IMR-90 (cell line): ENCODE data around the gene NQO2. TPM values are rescaled to one million over a fixed set of nuclear protein-coding genes. Genes with fewer than 3 reads are reported as not detected.

ENCODE experiments used
- ATAC-seq: fragments of 200-7000 bp; cut with Tn5 transposase; 2 replicates; pipeline ENCODE4 v1.9.1; 2020; ENCODE audit warnings: low read depth, mild to moderate bottlenecking, moderate library complexity
- BruUV-seq: library from RNA; stranded (reverse); fragments of 400-500 nt; replicated peaks from 2 replicates; lab custom pipeline; 2021; lab: Mats Ljungman, UMichigan
- CTCF ChIA-PET: fragments of 300-600 bp; formaldehyde crosslinking; extraction: SDS; loops from one replicate; lab custom pipeline; 2021; ENCODE audit warnings: antibody characterized with exemption; lab: Yijun Ruan, JAX
- POLR2A ChIA-PET: fragments of 300-600 bp; sonication (Branson Sonifier 250); formaldehyde crosslinking; loops from one replicate; lab custom pipeline; 2022; ENCODE audit warnings: antibody characterized with exemption; ENCODE audit not compliant: unreplicated experiment; lab: Charles Lee
- DNase-seq: peaks from one replicate; pipeline ENCODE4 v3.0.0; 2013
- H2AFZ ChIP-seq: replicated peaks from 2 replicates; pipeline ENCODE3; 2013; ENCODE audit warnings: low read length, mild to moderate bottlenecking; ENCODE audit not compliant: poor library complexity
- H2AK5ac ChIP-seq: 2 replicates; pipeline ENCODE4 v1.6.1; 2013; ENCODE audit warnings: low read depth, low read length, inconsistent platforms
- H2AK9ac ChIP-seq: replicated peaks from 2 replicates; pipeline ENCODE3; 2013; ENCODE audit warnings: mild to moderate bottlenecking, low read depth, low read length, moderate library complexity; ENCODE audit not compliant: poor library complexity
- H2BK120ac ChIP-seq: 2 replicates; pipeline ENCODE4 v1.6.1; 2013; ENCODE audit warnings: low read depth, low read length, inconsistent platforms
- H2BK15ac ChIP-seq: 3 replicates; pipeline ENCODE4 v1.6.1; 2013; ENCODE audit warnings: low read depth, low read length, inconsistent platforms
- H2BK20ac ChIP-seq: 2 replicates; pipeline ENCODE4 v1.6.1; 2013; ENCODE audit warnings: low read depth, mild to moderate bottlenecking, inconsistent platforms, low read length, moderate library complexity
- H2BK5ac ChIP-seq: 2 replicates; pipeline ENCODE4 v1.6.1; 2013; ENCODE audit warnings: mild to moderate bottlenecking, low read depth, low read length, inconsistent platforms; ENCODE audit not compliant: poor library complexity, severe bottlenecking
- H3K14ac ChIP-seq: replicated peaks from 2 replicates; pipeline ENCODE4 v1.6.1; 2013; ENCODE audit warnings: low read depth, low read length, inconsistent platforms
- H3K18ac ChIP-seq: 2 replicates; pipeline ENCODE4 v1.6.1; 2013; ENCODE audit warnings: low read depth, low read length, control low read depth
- H3K23ac ChIP-seq: 2 replicates; pipeline ENCODE4 v1.6.1; 2013; ENCODE audit warnings: low read depth, low read length, inconsistent platforms
- H3K27ac ChIP-seq: 2 replicates; pipeline ENCODE4 v1.5.1; 2013; ENCODE audit warnings: mild to moderate bottlenecking, control low read depth, low read length; ENCODE audit not compliant: insufficient read depth
- H3K27me3 ChIP-seq: 2 replicates; pipeline ENCODE4 v1.6.1; 2013; ENCODE audit warnings: low read length; ENCODE audit not compliant: control insufficient read depth, insufficient read depth
- H3K36me3 ChIP-seq: 2 replicates; pipeline ENCODE4 v1.6.1; 2013; ENCODE audit warnings: low read length, mixed read lengths; ENCODE audit not compliant: control insufficient read depth, insufficient read depth
- H3K4ac ChIP-seq: 2 replicates; pipeline ENCODE4 v1.6.1; 2013; ENCODE audit warnings: low read depth, low read length, inconsistent platforms
- H3K4me1 ChIP-seq: 2 replicates; pipeline ENCODE4 v1.6.1; 2013; ENCODE audit warnings: low read length, mixed read lengths; ENCODE audit not compliant: control insufficient read depth, insufficient read depth
- H3K4me2 ChIP-seq: 2 replicates; pipeline ENCODE4 v1.6.1; 2013; ENCODE audit warnings: low read depth, mild to moderate bottlenecking, control low read depth, low read length, moderate library complexity
- H3K4me3 ChIP-seq: 2 replicates; pipeline ENCODE4 v1.5.1; 2013; ENCODE audit warnings: low read depth, mild to moderate bottlenecking, control low read depth, low read length, moderate library complexity; ENCODE audit not compliant: insufficient read depth
- H3K56ac ChIP-seq: 2 replicates; pipeline ENCODE4 v1.6.1; 2013; ENCODE audit warnings: low read length, inconsistent platforms; ENCODE audit not compliant: insufficient read depth; ENCODE audit errors: extremely low read depth
- H3K79me1 ChIP-seq, 2 experiments: 2 replicates each; pipeline ENCODE4 v1.6.1; 2013; ENCODE audit warnings: low read length in 2 of 2, inconsistent platforms in 1 of 2, low read depth in 1 of 2
- H3K9ac ChIP-seq: 2 replicates; pipeline ENCODE4 v1.6.1; 2013; ENCODE audit warnings: low read depth, low read length, control low read depth
- H3K9me1 ChIP-seq: 2 replicates; pipeline ENCODE4 v1.6.1; 2013; ENCODE audit warnings: low read length, inconsistent platforms; ENCODE audit not compliant: insufficient read depth
- H3K9me3 ChIP-seq: 2 replicates; pipeline ENCODE4 v1.6.1; 2013; ENCODE audit warnings: low read length; ENCODE audit not compliant: control insufficient read depth, insufficient read depth
- H4K20me1 ChIP-seq: 2 replicates; pipeline ENCODE4 v1.6.1; 2013; ENCODE audit warnings: low read length, inconsistent platforms; ENCODE audit not compliant: insufficient read depth
- H4K5ac ChIP-seq: 2 replicates; pipeline ENCODE4 v1.6.1; 2013; ENCODE audit warnings: mild to moderate bottlenecking, low read depth, low read length, control low read depth
- H4K8ac ChIP-seq, 2 experiments: 2 replicates each; pipeline ENCODE4 v1.6.1; 2013; ENCODE audit warnings: low read depth in 2 of 2, low read length in 2 of 2, control low read depth in 1 of 2, inconsistent platforms in 1 of 2
- H4K91ac ChIP-seq: 2 replicates; pipeline ENCODE4 v1.6.1; 2013; ENCODE audit warnings: low read depth, low read length, inconsistent platforms; ENCODE audit not compliant: insufficient read depth
- BHLHE40 ChIP-seq: fragments of 150-350 bp; IDR thresholded peaks from 2 replicates; pipeline ENCODE4 v1.6.1; 2016; ENCODE audit warnings: mild to moderate bottlenecking, low read depth, low read length
- CEBPB ChIP-seq: IDR thresholded peaks from 2 replicates; pipeline ENCODE4 v1.6.1; 2012; ENCODE audit warnings: low read depth, low read length, improper control_type of control experiment
- CHD1 ChIP-seq: IDR thresholded peaks from 2 replicates; pipeline ENCODE4 v1.6.1; 2012; ENCODE audit warnings: low read depth, low read length, improper control_type of control experiment
- CTCF ChIP-seq: conservative IDR thresholded peaks from 2 replicates; pipeline ENCODE4 v1.5.1; 2012; ENCODE audit warnings: mild to moderate bottlenecking, low read depth, low read length, improper control_type of control experiment
- ELK1 ChIP-seq: fragments of 150-350 bp; IDR thresholded peaks from 2 replicates; pipeline ENCODE4 v1.6.1; 2016; ENCODE audit warnings: low read depth, mild to moderate bottlenecking, low read length, moderate library complexity, borderline replicate concordance
- FOS ChIP-seq: fragments of 150-350 bp; IDR thresholded peaks from 2 replicates; pipeline ENCODE4 v1.6.1; 2016; ENCODE audit warnings: low read depth, low read length
- MAFK ChIP-seq: IDR thresholded peaks from 2 replicates; pipeline ENCODE4 v1.6.1; 2012; ENCODE audit warnings: low read depth, low read length, improper control_type of control experiment
- MAZ ChIP-seq: IDR thresholded peaks from 2 replicates; pipeline ENCODE4 v1.6.1; 2012; ENCODE audit warnings: low read depth, mild to moderate bottlenecking, low read length, improper control_type of control experiment, moderate library complexity, borderline replicate concordance
- MXI1 ChIP-seq: IDR thresholded peaks from 2 replicates; pipeline ENCODE4 v1.6.1; 2012; ENCODE audit warnings: low read depth, mild to moderate bottlenecking, low read length, moderate library complexity, borderline replicate concordance
- POLR2A ChIP-seq: IDR thresholded peaks from 2 replicates; pipeline ENCODE4 v1.6.1; 2012; ENCODE audit warnings: mild to moderate bottlenecking, low read depth, low read length
- RAD21 ChIP-seq: IDR thresholded peaks from 2 replicates; pipeline ENCODE4 v1.6.1; 2012; ENCODE audit warnings: low read length, improper control_type of control experiment
- RCOR1 ChIP-seq: IDR thresholded peaks from 2 replicates; pipeline ENCODE4 v1.6.1; 2012; ENCODE audit warnings: mild to moderate bottlenecking, low read length, improper control_type of control experiment; ENCODE audit not compliant: insufficient replicate concordance
- RFX5 ChIP-seq: IDR thresholded peaks from 2 replicates; pipeline ENCODE4 v1.8.0; 2012; ENCODE audit warnings: low read depth, mild to moderate bottlenecking, low read length, moderate library complexity
- SMC3 ChIP-seq: fragments of 150-350 bp; IDR thresholded peaks from 2 replicates; pipeline ENCODE4 v1.6.1; 2016; ENCODE audit warnings: low read depth, mild to moderate bottlenecking, antibody characterized with exemption, low read length, moderate library complexity
- USF2 ChIP-seq: fragments of 150-350 bp; IDR thresholded peaks from 2 replicates; pipeline ENCODE4 v1.6.1; 2017; ENCODE audit warnings: mild to moderate bottlenecking, antibody characterized with exemption, low read length, low read depth
- WGBS, 2 experiments: methylation state at CpG; one replicate each; pipeline versions ENCODE4 v1.1.5 to v1.1.7; 2013; ENCODE audit warnings: missing lambda C conversion rate in 2 of 2; ENCODE audit not compliant: insufficient read length in 1 of 2; ENCODE audit errors: extremely low coverage in 2 of 2; 5-methylcytosine and 5-hydroxymethylcytosine counted together
- dilution Hi-C: fragments of 300-500 bp; cut with HindIII; formaldehyde crosslinking; loops from one replicate; pipeline ENCODE4 v1.14.3; 2018; ENCODE audit warnings: low sequenced_read_pairs; ENCODE audit not compliant: unreplicated experiment
- in situ Hi-C: fragments of 300-500 bp; cut with MboI; formaldehyde crosslinking; loops from 3 replicates; pipeline ENCODE4 v1.14.3; 2019; ENCODE audit warnings: low sequenced_read_pairs, inconsistent platforms, mixed read lengths
- intact Hi-C: fragments of 100-400 bp; cut with micrococcal nuclease; formaldehyde crosslinking; loops from 2 replicates; pipeline ENCODE4 v1.10.0; 2022
- polyA plus RNA-seq, 3 experiments: library from polyadenylated mRNA; depleted of rRNA; stranded (reverse); fragments of >200 nt; gene quantifications; 2 replicates each; pipeline ENCODE4 v1.2.3, GENCODE V29; 2012; ENCODE audit warnings: low replicate concordance in 1 of 3
- total RNA-seq: library from RNA; depleted of rRNA; stranded (reverse); fragments of >200 nt; gene quantifications from 2 replicates; pipeline ENCODE4 v1.2.3, GENCODE V29; 2012

The NQO2 gene
- total and polyA plus RNA-seq, 2 of the 4 experiments (the other 2 are of a cell fraction): 42.5 to 72.1 TPM

- H4K91ac ChIP-seq: no peak overlapping the region
- H2AK9ac ChIP-seq: no peak overlapping the region
- H2AFZ ChIP-seq: no peak overlapping the region
- BruUV-seq: no TSS peak
- in situ Hi-C loops (no loop called here), intact Hi-C loops (no loop called here), dilution Hi-C loops (no loop called here)
- ATAC-seq (no peak), DNase-seq (no peak)
- ChIA-PET POLR2A (no interaction called here), CTCF (interaction anchor here (1.9 kb wide), 1 partner anchor 12 kb away, joined by 8 read pairs; no protein-coding TSS in a partner anchor)
- H3K4me2 ChIP-seq: no peak overlapping the region
- 100% methylated on average over 1 of the region's 17 CpGs; no CpG with 5 or more reads in 1 of the 2 experiments for WGBS, 2 experiments
- no peaks in the 10 kb centered on the region for H3K27me3 ChIP-seq
- H3K18ac ChIP-seq: no peak overlapping the region
- H2BK120ac ChIP-seq: no peak overlapping the region
- peaks cover 14% of the 10 kb centered on the region for H3K4me1 ChIP-seq
- H3K27ac ChIP-seq: no peak overlapping the region
- H2BK5ac ChIP-seq: no peak overlapping the region
- H3K14ac ChIP-seq: no peak overlapping the region
- H2BK15ac ChIP-seq: no peak overlapping the region
- peaks cover 28% of the 10 kb centered on the region for H3K9me1 ChIP-seq
- H3K79me1 ChIP-seq: peaks cover 42 to 79% of the 10 kb centered on the region in 2 experiments
- no peaks in the 10 kb centered on the region for H3K9me3 ChIP-seq
- no peak overlapping the region for H3K9ac ChIP-seq
- no peak overlapping the region for H4K5ac ChIP-seq
- H3K23ac ChIP-seq: no peak overlapping the region
- peaks cover 28% of the 10 kb centered on the region; the same call in 1 of the 2 replicates for H4K20me1 ChIP-seq
- no peak overlapping the region for H3K4ac ChIP-seq
- H3K56ac ChIP-seq: no peak overlapping the region
- no peak overlapping the region for H4K8ac ChIP-seq
- peaks cover 3% of the 10 kb centered on the region; the same call in 1 of the 2 replicates for H3K36me3 ChIP-seq
- H3K4me3 ChIP-seq: no peak overlapping the region
- no peak overlapping the region for H2BK20ac ChIP-seq
- no peak overlapping the region for H2AK5ac ChIP-seq
- TF ChIP-seq RAD21: no peak
- no peak for TF ChIP-seq CHD1
- no peak for TF ChIP-seq BHLHE40
- no peak for TF ChIP-seq MAFK
- TF ChIP-seq RCOR1: no peak
- no peak for TF ChIP-seq RFX5
- TF ChIP-seq FOS: no peak
- no peak for TF ChIP-seq MXI1
- TF ChIP-seq POLR2A: no peak
- TF ChIP-seq SMC3: no peak
- TF ChIP-seq MAZ: no peak
- TF ChIP-seq CTCF: no peak
- no peak for TF ChIP-seq USF2
- no peak for TF ChIP-seq CEBPB
- TF ChIP-seq ELK1: no peak
These were observed 34.7 kb upstream of the NQO2 start for GRCh38 chr6:2964793-2965505.
